ENCODE measurements around the gene COX6A1. TPM values are rescaled to one million over a fixed set of nuclear protein-coding genes. Genes with fewer than 3 reads are reported as not detected.
"Not testable (repeated sequence)": the region's sequence is repeated elsewhere in the genome, so short reads cannot be mapped to it uniquely, and the experiment has no call there.

COX6A1 gene
- total RNA-seq, 1 donor from 2014 or later, result 183 TPM

- DNase-seq, result no peak
Observed at GRCh38 chr12:120428597-120429229, 9.2 kb upstream of the COX6A1 start.

GRCh38 chr12:120429368-120429767 is 8.5 kb upstream of the COX6A1 start:
- no peak for DNase-seq

GRCh38 chr12:120432772-120433525 is 5.0 kb upstream of the COX6A1 start:
- DNase-seq, result no peak

- no peak for DNase-seq
Observed at GRCh38 chr12:120438495-120439198, 734 bp downstream of the COX6A1 start.

- peak; percentile 71 for DNase-seq
Observed at GRCh38 chr12:120439646-120440247, 1.8 kb downstream of the COX6A1 start.

GRCh38 chr12:120444676-120445075 is 6.8 kb downstream of the COX6A1 start:
- no peak for DNase-seq

GRCh38 chr12:120445911-120446843 is 8.3 kb downstream of the COX6A1 start, which contains the start of the genes GATC and TRIAP1:
Gene GATC (plus strand): TSS chr12:120446444. CDS start chr12:120446481, 37 bp downstream.
Gene TRIAP1 (minus strand): TSS chr12:120446384. CDS start chr12:120446372, 12 bp downstream.
- DNase-seq, result peak; percentile 92

GRCh38 chr12:120446844-120447178 is 8.9 kb downstream of the COX6A1 start:
- DNase-seq, result not testable (repeated sequence)

GRCh38 chr12:120447992-120448391 is 10.1 kb downstream of the COX6A1 start:
- no peak for DNase-seq

GRCh38 chr12:120452524-120452923 is 14.6 kb downstream of the COX6A1 start:
- DNase-seq, result not testable (repeated sequence)

- no peak for DNase-seq
Observed at GRCh38 chr12:120453060-120453750, 15.3 kb downstream of the COX6A1 start.

GRCh38 chr12:120453977-120454376 is 16.1 kb downstream of the COX6A1 start:
- DNase-seq, result no peak

- no peak for DNase-seq
Observed at GRCh38 chr12:120455302-120455701, 17.4 kb downstream of the COX6A1 start.

- DNase-seq, result no peak
Observed at GRCh38 chr12:120457133-120457532, 19.2 kb downstream of the COX6A1 start.

GRCh38 chr12:120460157-120460556 is 22.2 kb downstream of the COX6A1 start:
- DNase-seq, result no peak

- DNase-seq, result no peak
Observed at GRCh38 chr12:120462099-120462640, 24.3 kb downstream of the COX6A1 start.

GRCh38 chr12:120463712-120464111 is 25.8 kb downstream of the COX6A1 start:
- DNase-seq, result no peak

- DNase-seq, result no peak
Observed at GRCh38 chr12:120465756-120466155, 27.8 kb downstream of the COX6A1 start.

GRCh38 chr12:120466560-120467315 is 28.8 kb downstream of the COX6A1 start:
- DNase-seq, result peak; percentile 53

- DNase-seq, result no peak
Observed at GRCh38 chr12:120467439-120467838, 29.5 kb downstream of the COX6A1 start.

All from tongue (tissue), 2 donors.